Fibroblast of pulmonary artery (primary cell): ENCODE results near the gene SMKR1.
"Not testable (repeated sequence)": the region's sequence is repeated elsewhere in the genome, so short reads cannot be mapped to it uniquely, and the experiment has no call there.

Experiments
- DNase-seq: peaks from one replicate; pipeline ENCODE4 v3.0.0-alpha.2; 2010; ENCODE audit warnings: low read depth
- H3K4me3 ChIP-seq: replicated peaks from 2 replicates; pipeline ENCODE4 v1.5.1; 2011; ENCODE audit warnings: low read depth, mild to moderate bottlenecking, control low read depth, low read length, moderate library complexity
- CTCF ChIP-seq: IDR thresholded peaks from 2 replicates; pipeline ENCODE4 v1.5.1; 2011; ENCODE audit warnings: mild to moderate bottlenecking, control low read depth, low read length, inconsistent platforms; ENCODE audit errors: missing control alignments

The SMKR1 gene

GRCh38 chr7:129514683-129515082 is 12.4 kb downstream of the SMKR1 start:
- no peak for DNase-seq
- TF ChIP-seq CTCF = no peak
- no peak overlapping the region for H3K4me3 ChIP-seq

- DNase-seq = no peak
- H3K4me3 ChIP-seq = no peak overlapping the region
- TF ChIP-seq CTCF = no peak
Measured at GRCh38 chr7:129515381-129515780, 13.1 kb downstream of the SMKR1 start.

GRCh38 chr7:129517931-129518330 is 15.6 kb downstream of the SMKR1 start:
- no peak overlapping the region for H3K4me3 ChIP-seq
- DNase-seq = no peak
- TF ChIP-seq CTCF = no peak

GRCh38 chr7:129519464-129519863 is 17.1 kb downstream of the SMKR1 start:
- no peak for DNase-seq
- no peak for TF ChIP-seq CTCF

GRCh38 chr7:129522088-129522970 is 20.0 kb downstream of the SMKR1 start:
- no peak overlapping the region for H3K4me3 ChIP-seq
- peak; percentile 17 for DNase-seq
- no peak for TF ChIP-seq CTCF

More at GRCh38 chr7:129519464-129519863, 17.1 kb downstream of the SMKR1 start:
- H3K4me3 ChIP-seq = no peak overlapping the region

GRCh38 chr7:129522971-129523340 is 20.6 kb downstream of the SMKR1 start:
- no peak for TF ChIP-seq CTCF
- H3K4me3 ChIP-seq = no peak overlapping the region
- DNase-seq = no peak

- no peak for TF ChIP-seq CTCF
- DNase-seq = no peak
- no peak overlapping the region for H3K4me3 ChIP-seq
Measured at GRCh38 chr7:129523924-129524323, 21.6 kb downstream of the SMKR1 start.

- not testable (repeated sequence) for H3K4me3 ChIP-seq
- peak; percentile 75 for DNase-seq
Measured at GRCh38 chr7:129524405-129524804, 22.1 kb downstream of the SMKR1 start.
